DOHH2 (cell line): Measurements from ENCODE around the gene MGAT4B.

Experiments
- CTCF ChIP-seq: fragments of 200-600 bp; sonication (generic); IDR thresholded peaks from one replicate; pipeline ENCODE4 v1.5.1; 2014; ENCODE audit warnings: antibody characterized with exemption, mild to moderate bottlenecking, low read depth, low read length; ENCODE audit not compliant: poor library complexity, severe bottlenecking
- EZH2phosphoT487 ChIP-seq: fragments of 200-600 bp; sonication (generic); IDR thresholded peaks from 2 replicates; pipeline ENCODE4 v1.6.1; 2017; ENCODE audit warnings: borderline replicate concordance, mild to moderate bottlenecking, antibody characterized with exemption, low read length, moderate library complexity, mixed read lengths

- TF ChIP-seq CTCF = no peak
- no peak for TF ChIP-seq EZH2phosphoT487
These were observed 12.8 kb upstream of the MGAT4B start for GRCh38 chr5:179819296-179820126.
